Endothelial cell of umbilical vein (primary cell): ENCODE results near the gene STEAP4. TPM values are rescaled to one million over a fixed set of nuclear protein-coding genes. Genes with fewer than 3 reads are reported as not detected.

Source experiments
- BruUV-seq: library from RNA; stranded (reverse); fragments of 400-500 nt; replicated peaks from 2 replicates; lab custom pipeline; 2021; lab: Mats Ljungman, UMichigan
- CTCF ChIA-PET: fragments of 300-600, 350-600 bp; sonication (Branson Sonifier 250); formaldehyde crosslinking; loops from one replicate; lab custom pipeline; 2021; ENCODE audit warnings: antibody characterized with exemption, inconsistent platforms; lab: Charles Lee
- POLR2A ChIA-PET: fragments of 300-600, 350-600 bp; sonication (Branson Sonifier 250); formaldehyde crosslinking; loops from one replicate; lab custom pipeline; 2021; ENCODE audit warnings: antibody characterized with exemption, inconsistent platforms; lab: Charles Lee
- DNase-seq: peaks from one replicate; pipeline ENCODE4 v3.0.0-alpha.2; 2011; ENCODE audit warnings: low read depth, low spot score
- FAIRE-seq: peaks from 2 replicates; lab custom pipeline; 2011; peaks lifted over from hg19 to GRCh38; lab: Jason Lieb, UNC
- H2AFZ ChIP-seq: 2 replicates; pipeline ENCODE4 v1.6.0; 2012; ENCODE audit warnings: low read depth, low read length, control low read depth, inconsistent platforms
- H3K27ac ChIP-seq: 2 replicates; pipeline ENCODE4 v1.5.1; 2011; ENCODE audit warnings: low read depth, mild to moderate bottlenecking, control low read depth, low read length, moderate library complexity; ENCODE audit not compliant: insufficient read depth
- H3K27me3 ChIP-seq, 2 experiments: 2 replicates each; pipeline versions ENCODE4 v1.6.0 to v1.6.1; 2011; ENCODE audit warnings: low read length in 2 of 2, mixed read lengths in 1 of 2; ENCODE audit not compliant: control insufficient read depth in 2 of 2, insufficient read depth in 2 of 2
- H3K36me3 ChIP-seq, 2 experiments: 2 replicates in 1 of 2; 3 replicates in 1 of 2; pipeline ENCODE4 v1.5.1; 2011; ENCODE audit warnings: low read length in 2 of 2, mild to moderate bottlenecking in 1 of 2, moderate library complexity in 1 of 2; ENCODE audit not compliant: control insufficient read depth in 2 of 2, insufficient read depth in 2 of 2; ENCODE audit errors: extremely low read depth in 1 of 2
- H3K4me1 ChIP-seq: 3 replicates; pipeline ENCODE4 v1.5.1; 2011; ENCODE audit warnings: mild to moderate bottlenecking, low read length; ENCODE audit not compliant: control insufficient read depth, insufficient read depth; ENCODE audit errors: extremely low read depth
- H3K4me2 ChIP-seq: 2 replicates; pipeline ENCODE4 v1.6.1; 2011; ENCODE audit warnings: low read length, control low read depth, mixed read lengths; ENCODE audit not compliant: insufficient read depth
- H3K4me3 ChIP-seq, 3 experiments: fragments of 200-600 bp in 1 of 3; sonication (generic), shearing (Covaris generic) in 1 of 3; replicated peaks in 1 of 3; 2 replicates each; pipeline ENCODE4 v1.5.1; 2011 to 2016; ENCODE audit warnings: control low read depth in 3 of 3, low read length in 3 of 3, mild to moderate bottlenecking in 2 of 3, inconsistent platforms in 1 of 3, low read depth in 1 of 3, moderate library complexity in 1 of 3; ENCODE audit not compliant: insufficient read depth in 1 of 3
- H3K79me2 ChIP-seq: 2 replicates; pipeline ENCODE4 v1.6.0; 2012; ENCODE audit warnings: low read length, inconsistent platforms; ENCODE audit not compliant: control insufficient read depth, insufficient read depth
- H3K9ac ChIP-seq: replicated peaks from 2 replicates; pipeline ENCODE3; 2011; ENCODE audit warnings: low read length, control low read depth; ENCODE audit not compliant: insufficient read depth; ENCODE audit errors: extremely low read depth
- H3K9me1 ChIP-seq: replicated peaks from 3 replicates; pipeline ENCODE4 v1.6.0; 2011; ENCODE audit warnings: mild to moderate bottlenecking, low read length; ENCODE audit not compliant: control insufficient read depth, insufficient read depth; ENCODE audit errors: extremely low read depth
- H3K9me3 ChIP-seq: replicated peaks from 2 replicates; pipeline ENCODE4 v1.5.1; 2012; ENCODE audit warnings: low read length, inconsistent platforms; ENCODE audit not compliant: control insufficient read depth, insufficient read depth
- H4K20me1 ChIP-seq: replicated peaks from 2 replicates; pipeline ENCODE3; 2011; ENCODE audit warnings: mild to moderate bottlenecking, low read length; ENCODE audit not compliant: control insufficient read depth, insufficient read depth; ENCODE audit errors: extremely low read depth
- EZH2 ChIP-seq: IDR thresholded peaks from 2 replicates; pipeline ENCODE4 v1.6.1; 2012; ENCODE audit warnings: borderline replicate concordance, low read depth, mild to moderate bottlenecking, moderate library complexity, low read length, inconsistent platforms; ENCODE audit not compliant: severe bottlenecking
- GATA2 ChIP-seq: IDR thresholded peaks from 2 replicates; pipeline ENCODE4 v1.7.0; 2011; ENCODE audit warnings: low read depth, mild to moderate bottlenecking, moderate library complexity, mixed read lengths, low read length; ENCODE audit not compliant: insufficient read length, insufficient read depth
- JUN ChIP-seq: IDR thresholded peaks from 2 replicates; pipeline ENCODE4 v1.6.1; 2011; ENCODE audit warnings: borderline replicate concordance, low read depth; ENCODE audit not compliant: insufficient read length, insufficient read depth
- MAX ChIP-seq: IDR thresholded peaks from 2 replicates; pipeline ENCODE4 v1.6.1; 2011; ENCODE audit not compliant: insufficient read depth, insufficient read length
- MYC ChIP-seq: IDR thresholded peaks from one replicate; pipeline ENCODE4 v1.6.1; 2011; ENCODE audit warnings: mild to moderate bottlenecking, low read depth, low read length
- POLR2A ChIP-seq: IDR thresholded peaks from 2 replicates; pipeline ENCODE4 v1.6.1; 2012; ENCODE audit warnings: low read depth, mild to moderate bottlenecking, control low read depth, low read length
- POLR2AphosphoS5 ChIP-seq: IDR thresholded peaks from 2 replicates; pipeline ENCODE4 v1.6.1; 2012; ENCODE audit warnings: low read depth, mild to moderate bottlenecking, control low read depth, low read length, moderate library complexity; ENCODE audit not compliant: insufficient read depth
- dilution Hi-C: fragments of 300-500 bp; cut with MboI; formaldehyde crosslinking; loops from one replicate; pipeline ENCODE4 v1.15.0; 2019; ENCODE audit warnings: low sequenced_read_pairs; ENCODE audit not compliant: extremely low pct_ligation_motif_present
- intact Hi-C: fragments of 100-400 bp; cut with micrococcal nuclease; formaldehyde crosslinking; loops from one replicate; pipeline ENCODE4 v1.10.0; 2022
- polyA plus RNA-seq, 4 experiments: library from polyadenylated mRNA; depleted of rRNA in 3 of 4; stranded (reverse) in 3 of 4; unstranded in 1 of 4; fragments of >200 nt; gene quantifications; 2 replicates each; pipeline versions ENCODE4 v1.2.1 to v1.2.3, GENCODE V29; 2011 to 2012; ENCODE audit warnings: missing spikeins in 1 of 4
- total RNA-seq: library from RNA; stranded (reverse); gene quantifications from 2 replicates; pipeline ENCODE4 v1.2.3, GENCODE V29; 2021
- TF ChIP-seq, protein P1 (sequence below), 2 donors: IDR thresholded peaks; 1 replicate in 1 of 2; 2 replicates in 1 of 2; pipeline ENCODE4 v1.5.1; 2011; ENCODE audit warnings: low read length in 2 of 2, mild to moderate bottlenecking in 2 of 2, moderate library complexity in 2 of 2, control low read depth in 1 of 2, inconsistent platforms in 1 of 2, low read depth in 1 of 2; ENCODE audit not compliant: insufficient read depth in 1 of 2; ENCODE audit errors: extremely low read depth in 1 of 2

The STEAP4 gene
- total and polyA plus RNA-seq, 2 donors (not counting 3 experiments of a cell fraction or from before 2014, with no cell fraction given) = not detected

GRCh38 chr7:88256906-88257305 is 49.8 kb downstream of the STEAP4 start:
- H3K4me2 ChIP-seq = no peak overlapping the region
- DNase-seq = no peak
- no peaks in the 10 kb centered on the region for H3K79me2 ChIP-seq
- no peak for FAIRE-seq
- no peak overlapping the region for H3K9ac ChIP-seq
- H3K27ac ChIP-seq = no peak overlapping the region
- no peaks in the 10 kb centered on the region for H4K20me1 ChIP-seq
- intact Hi-C loops = no loop called here
- no peaks in the 10 kb centered on the region for H3K36me3 ChIP-seq
- no peak overlapping the region for H3K4me3 ChIP-seq
- H3K4me1 ChIP-seq = no peaks in the 10 kb centered on the region
- H2AFZ ChIP-seq = no peak overlapping the region
- dilution Hi-C loops = no loop called here
- CTCF ChIA-PET = no interaction called here
- POLR2A ChIA-PET = no interaction called here
- no TSS peak for BruUV-seq
- H3K27me3 ChIP-seq = no peaks in the 10 kb centered on the region
- TF ChIP-seq, protein P1, sequence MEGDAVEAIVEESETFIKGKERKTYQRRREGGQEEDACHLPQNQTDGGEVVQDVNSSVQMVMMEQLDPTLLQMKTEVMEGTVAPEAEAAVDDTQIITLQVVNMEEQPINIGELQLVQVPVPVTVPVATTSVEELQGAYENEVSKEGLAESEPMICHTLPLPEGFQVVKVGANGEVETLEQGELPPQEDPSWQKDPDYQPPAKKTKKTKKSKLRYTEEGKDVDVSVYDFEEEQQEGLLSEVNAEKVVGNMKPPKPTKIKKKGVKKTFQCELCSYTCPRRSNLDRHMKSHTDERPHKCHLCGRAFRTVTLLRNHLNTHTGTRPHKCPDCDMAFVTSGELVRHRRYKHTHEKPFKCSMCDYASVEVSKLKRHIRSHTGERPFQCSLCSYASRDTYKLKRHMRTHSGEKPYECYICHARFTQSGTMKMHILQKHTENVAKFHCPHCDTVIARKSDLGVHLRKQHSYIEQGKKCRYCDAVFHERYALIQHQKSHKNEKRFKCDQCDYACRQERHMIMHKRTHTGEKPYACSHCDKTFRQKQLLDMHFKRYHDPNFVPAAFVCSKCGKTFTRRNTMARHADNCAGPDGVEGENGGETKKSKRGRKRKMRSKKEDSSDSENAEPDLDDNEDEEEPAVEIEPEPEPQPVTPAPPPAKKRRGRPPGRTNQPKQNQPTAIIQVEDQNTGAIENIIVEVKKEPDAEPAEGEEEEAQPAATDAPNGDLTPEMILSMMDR (IDR thresholded peaks at IDR 0.05; ENCODE audit: extremely low read depth in 1 of 2, insufficient read depth in 1 of 2, low read depth in 1 of 2, low read length in 2 of 2) = no peak
- TF ChIP-seq EZH2 = no peak
- no peak for TF ChIP-seq JUN
- no peak for TF ChIP-seq GATA2
- TF ChIP-seq POLR2A = no peak
- no peak for TF ChIP-seq MYC
- no peak for TF ChIP-seq POLR2AphosphoS5
- no peak for TF ChIP-seq MAX
- no peaks in the 10 kb centered on the region for H3K9me3 ChIP-seq
- no peaks in the 10 kb centered on the region for H3K9me1 ChIP-seq
